Measurements from ENCODE around the gene RAB14. TPM values are rescaled to one million over a fixed set of nuclear protein-coding genes. Genes with fewer than 3 reads are reported as not detected.

Gene RAB14
- 29.0 TPM for total RNA-seq

- no peaks in the 10 kb centered on the region for H3K9me3 ChIP-seq
- H3K4me1 ChIP-seq, result peaks cover 44% of the 10 kb centered on the region
- H3K4me3 ChIP-seq, result peak within 1 kb of the TSS; percentile 81 to 95
- peak within 1 kb of the TSS; percentile 97 for H3K27ac ChIP-seq
- peak; percentile 99 for DNase-seq (ENCODE audit: extremely low spot score in 2 of 2)
- H3K27me3 ChIP-seq, result no peaks in the 10 kb centered on the region
- intact Hi-C loops (cut with DNase I), result no loop called here
- H3K36me3 ChIP-seq, result no peaks in the 10 kb centered on the region
- TF ChIP-seq POLR2AphosphoS5 (IDR thresholded peaks at IDR 0.05; ENCODE audit: insufficient read depth in 1 of 2, low read depth in 1 of 2) (peak; percentile 94 to 98), POLR2A (IDR thresholded peaks at IDR 0.05) (peak in 1 of 2 donors; percentile 68), CTCF (IDR thresholded peaks at IDR 0.05) (peak in 2 of 3 experiments; percentile 19 to 38)
These were observed at the start of gene RAB14 for GRCh38 chr9:121201738-121202533. Gene RAB14 (minus strand): TSS chr9:121201869. CDS start chr9:121193412, 8,457 bp downstream.

GRCh38 chr9:121249563-121249962, 47.9 kb upstream of the RAB14 start:
- H3K36me3 ChIP-seq, result no peaks in the 10 kb centered on the region
- no peaks in the 10 kb centered on the region for H3K4me1 ChIP-seq
- DNase-seq (ENCODE audit: extremely low spot score in 2 of 2), result no peak
- TF ChIP-seq POLR2AphosphoS5 (IDR thresholded peaks at IDR 0.05; ENCODE audit: insufficient read depth in 1 of 2, low read depth in 1 of 2), result no peak
- no peak for TF ChIP-seq CTCF (IDR thresholded peaks at IDR 0.05)
- TF ChIP-seq POLR2A (IDR thresholded peaks at IDR 0.05), result no peak
- H3K4me3 ChIP-seq, result no peak overlapping the region
- H3K27me3 ChIP-seq, result no peaks in the 10 kb centered on the region
- intact Hi-C loops (cut with DNase I), result no loop called here
- no peaks in the 10 kb centered on the region for H3K9me3 ChIP-seq
- H3K27ac ChIP-seq, result no peak overlapping the region

GRCh38 chr9:121246821-121247561, 45.3 kb upstream of the RAB14 start:
- TF ChIP-seq POLR2AphosphoS5 (IDR thresholded peaks at IDR 0.05; ENCODE audit: insufficient read depth in 1 of 2, low read depth in 1 of 2) (no peak), POLR2A (IDR thresholded peaks at IDR 0.05) (no peak), CTCF (IDR thresholded peaks at IDR 0.05) (no peak)
- Histone ChIP-seq H3K36me3 (no peaks in the 10 kb centered on the region), H3K4me3 (no peak overlapping the region), H3K27me3 (no peaks in the 10 kb centered on the region), H3K4me1 (no peaks in the 10 kb centered on the region), H3K27ac (no peak overlapping the region), H3K9me3 (no peaks in the 10 kb centered on the region)
- intact Hi-C loops (cut with DNase I), result no loop called here
- no peak for DNase-seq (ENCODE audit: extremely low spot score in 2 of 2)

- Histone ChIP-seq H3K27me3 (no peaks in the 10 kb centered on the region), H3K4me3 (no peak overlapping the region), H3K36me3 (no peaks in the 10 kb centered on the region), H3K9me3 (no peaks in the 10 kb centered on the region), H3K27ac (peak overlapping the region; percentile 51), H3K4me1 (peaks cover 5% of the 10 kb centered on the region)
- intact Hi-C loops (cut with DNase I), result no loop called here
- DNase-seq (ENCODE audit: extremely low spot score in 2 of 2), result no peak
- no peak for TF ChIP-seq POLR2A (IDR thresholded peaks at IDR 0.05)
- TF ChIP-seq POLR2AphosphoS5 (IDR thresholded peaks at IDR 0.05; ENCODE audit: insufficient read depth in 1 of 2, low read depth in 1 of 2), result no peak
- no peak for TF ChIP-seq CTCF (IDR thresholded peaks at IDR 0.05)
These were observed 41.3 kb upstream of the RAB14 start for GRCh38 chr9:121242959-121243346.
